A549 (cell line): ENCODE results near the gene MAMLD1. TPM values are rescaled to one million over a fixed set of nuclear protein-coding genes. Genes with fewer than 3 reads are reported as not detected.

Experiments used
- ATAC-seq, 2 experiments: fragments of 200-7000 bp in 1 of 2; fragments of >200 bp in 1 of 2; cut with Nextera tagmentation in 1 of 2; cut with Tn5 transposase in 1 of 2; 3 replicates each; pipeline versions ENCODE4 v1.8.0 to v1.9.1; 2018 to 2020; ENCODE audit warnings: mild to moderate bottlenecking in 1 of 2, moderate library complexity in 1 of 2
- CTCF ChIA-PET: fragments of 300-600 bp; sonication (Branson Sonifier 250); formaldehyde crosslinking; extraction: SDS; loops from one replicate; lab custom pipeline; 2021; ENCODE audit warnings: antibody characterized with exemption, inconsistent platforms; lab: Yijun Ruan, JAX
- POLR2A ChIA-PET: fragments of 350-600 bp; formaldehyde crosslinking; extraction: SDS; loops from one replicate; lab custom pipeline; 2021; ENCODE audit warnings: antibody characterized with exemption, inconsistent platforms; lab: Yijun Ruan, JAX
- DNase-seq, 2 experiments: peaks; one replicate each; pipeline versions ENCODE4 v3.0.0 to v3.0.0-alpha.2; 2011 to 2016; ENCODE audit warnings: low read depth in 1 of 2, low spot score in 1 of 2
- FAIRE-seq: peaks from 2 replicates; lab custom pipeline; 2011; peaks lifted over from hg19 to GRCh38; lab: Jason Lieb, UNC
- H3K27ac ChIP-seq, 2 experiments: fragments of >200 bp; sonication (Bioruptor Twin); formaldehyde crosslinking; 3 replicates each; pipeline ENCODE4 v1.5.1; 2016 to 2017
- H3K4me1 ChIP-seq: fragments of >200 bp; sonication (Bioruptor Twin); formaldehyde crosslinking; 3 replicates; pipeline ENCODE4 v1.6.1; 2016
- H3K4me2 ChIP-seq: fragments of >200 bp; sonication (Bioruptor Twin); formaldehyde crosslinking; 3 replicates; pipeline ENCODE4 v1.6.1; 2016
- H3K4me3 ChIP-seq: fragments of >200 bp; sonication (Bioruptor Twin); formaldehyde crosslinking; 3 replicates; pipeline ENCODE4 v1.5.1; 2016
- H3K9me3 ChIP-seq: fragments of >200 bp; sonication (Bioruptor Twin); formaldehyde crosslinking; 3 replicates; pipeline ENCODE4 v1.6.1; 2016
- CBX2 ChIP-seq: fragments of 200-600 bp; sonication (generic); IDR thresholded peaks from 2 replicates; pipeline ENCODE4 v1.6.1; 2016; ENCODE audit warnings: low read depth, mild to moderate bottlenecking, borderline replicate concordance
- CEBPB ChIP-seq, 2 experiments: fragments of >200 bp in 1 of 2; sonication (Bioruptor Twin) in 1 of 2; formaldehyde crosslinking in 1 of 2; IDR thresholded peaks; 2 replicates each; pipeline ENCODE4 v1.6.1; 2012 to 2016
- CHD4 ChIP-seq: fragments of 200-600 bp; sonication (generic); IDR thresholded peaks from 2 replicates; pipeline ENCODE4 v1.6.1; 2016; ENCODE audit warnings: antibody characterized with exemption, mild to moderate bottlenecking, borderline replicate concordance
- EHMT2 ChIP-seq: fragments of 200-600 bp; sonication (generic); IDR thresholded peaks from 2 replicates; pipeline ENCODE4 v1.6.1; 2016; ENCODE audit warnings: antibody characterized with exemption, low read depth, mild to moderate bottlenecking, moderate library complexity
- EP300 ChIP-seq, 2 experiments: fragments of >200 bp; sonication (Bioruptor Twin); formaldehyde crosslinking; IDR thresholded peaks; 2 replicates in 1 of 2; 3 replicates in 1 of 2; pipeline ENCODE4 v1.6.1; 2016 to 2017
- ESRRA ChIP-seq: fragments of 150-350 bp; IDR thresholded peaks from 2 replicates; pipeline ENCODE4 v1.6.1; 2014; ENCODE audit warnings: mild to moderate bottlenecking, low read length, borderline replicate concordance
- FOXS1 ChIP-seq: fragments of 250-450 bp; sonication (Bioruptor Pico); IDR thresholded peaks from 2 replicates; pipeline ENCODE4 v1.5.0; 2020; ENCODE audit warnings: mild to moderate bottlenecking, moderate library complexity
- HOXA7 ChIP-seq: fragments of 250-450 bp; sonication (Bioruptor Pico); IDR thresholded peaks from 2 replicates; pipeline ENCODE4 v1.5.0; 2020; ENCODE audit warnings: mild to moderate bottlenecking, moderate library complexity
- HOXB13 ChIP-seq: fragments of 250-450 bp; sonication (Bioruptor Pico); IDR thresholded peaks from 2 replicates; pipeline ENCODE4 v1.5.0; 2020; ENCODE audit warnings: low read depth, mild to moderate bottlenecking, moderate library complexity
- KDM5A ChIP-seq: fragments of 200-600 bp; sonication (generic); IDR thresholded peaks from 2 replicates; pipeline ENCODE4 v1.6.1; 2016; ENCODE audit warnings: antibody characterized with exemption, mild to moderate bottlenecking
- MAFK ChIP-seq: fragments of 450-650 bp; IDR thresholded peaks from 2 replicates; pipeline ENCODE4 v1.6.1; 2014; ENCODE audit not compliant: partially characterized antibody
- NR3C1 ChIP-seq: fragments of >200 bp; sonication (Bioruptor Twin); formaldehyde crosslinking; IDR thresholded peaks from 3 replicates; pipeline ENCODE4 v1.6.1; 2017
- POLR2A ChIP-seq: IDR thresholded peaks from 2 replicates; pipeline ENCODE4 v1.6.1; 2012; ENCODE audit warnings: mild to moderate bottlenecking, low read length
- POLR2AphosphoS2 ChIP-seq: conservative IDR thresholded peaks from 2 replicates; pipeline ENCODE4 v1.6.1; 2012; ENCODE audit warnings: low read length, improper control_type of control experiment, inconsistent platforms
- RCOR1 ChIP-seq: fragments of 150-350 bp; IDR thresholded peaks from 2 replicates; pipeline ENCODE4 v1.6.1; 2014; ENCODE audit warnings: antibody characterized with exemption, low read length, low read depth
- SMC3 ChIP-seq: fragments of >200 bp; sonication (Bioruptor Twin); formaldehyde crosslinking; IDR thresholded peaks from 3 replicates; pipeline ENCODE4 v1.6.1; 2018; ENCODE audit warnings: inconsistent platforms
- SREBF2 ChIP-seq: fragments of 450-650 bp; IDR thresholded peaks from 2 replicates; pipeline ENCODE4 v1.6.1; 2014; ENCODE audit warnings: mild to moderate bottlenecking, moderate library complexity
- TFCP2L1 ChIP-seq: fragments of 250-450 bp; sonication (Bioruptor Pico); IDR thresholded peaks from 2 replicates; pipeline ENCODE4 v1.5.0; 2021; ENCODE audit warnings: mild to moderate bottlenecking
- ZC3H11A ChIP-seq: fragments of 450-650 bp; IDR thresholded peaks from 2 replicates; pipeline ENCODE4 v1.6.1; 2014; ENCODE audit warnings: antibody characterized with exemption, mild to moderate bottlenecking
- ZFP36 ChIP-seq: fragments of 450-650 bp; IDR thresholded peaks from 2 replicates; pipeline ENCODE4 v1.6.1; 2014; ENCODE audit warnings: borderline replicate concordance; ENCODE audit not compliant: partially characterized antibody
- ZSCAN20 ChIP-seq: fragments of 250-450 bp; sonication (Bioruptor Pico); IDR thresholded peaks from 2 replicates; pipeline ENCODE4 v1.8.0; 2022; ENCODE audit warnings: mild to moderate bottlenecking, moderate library complexity
- WGBS: methylation state at CpG from one replicate; pipeline ENCODE4 v1.1.6; 2017; ENCODE audit errors: missing lambda C conversion rate; 5-methylcytosine and 5-hydroxymethylcytosine counted together
- polyA plus RNA-seq, 4 experiments: library from polyadenylated mRNA; depleted of rRNA in 3 of 4; stranded (reverse); fragments of >200 nt; fragmentation: RNase III in 1 of 4; extraction: RNeasy Plus Mini Kit Qiagen cat#74134 plus additional on column Dnase treatment in 1 of 4; gene quantifications; 2 replicates in 3 of 4; 3 replicates in 1 of 4; pipeline ENCODE4 v1.2.3, GENCODE V29; 2011 to 2017
- TF ChIP-seq, protein P1 (sequence below): fragments of >200 bp; sonication (Bioruptor Twin); formaldehyde crosslinking; IDR thresholded peaks from 3 replicates; pipeline ENCODE4 v1.6.1; 2016
- TF ChIP-seq, protein P2 (sequence below): fragments of 450-650 bp; IDR thresholded peaks from 2 replicates; pipeline ENCODE4 v1.6.1; 2014; ENCODE audit warnings: antibody characterized with exemption
- TF ChIP-seq, protein P3 (sequence below): fragments of 250-450 bp; sonication (Bioruptor Pico); IDR thresholded peaks from 2 replicates; pipeline ENCODE4 v1.5.0; 2021; ENCODE audit warnings: mild to moderate bottlenecking, moderate library complexity, borderline replicate concordance

The MAMLD1 gene
- polyA plus RNA-seq, 2 of the 4 experiments (the other 2 are of a cell fraction) = 1.2 to 2.3 TPM

DNA sequence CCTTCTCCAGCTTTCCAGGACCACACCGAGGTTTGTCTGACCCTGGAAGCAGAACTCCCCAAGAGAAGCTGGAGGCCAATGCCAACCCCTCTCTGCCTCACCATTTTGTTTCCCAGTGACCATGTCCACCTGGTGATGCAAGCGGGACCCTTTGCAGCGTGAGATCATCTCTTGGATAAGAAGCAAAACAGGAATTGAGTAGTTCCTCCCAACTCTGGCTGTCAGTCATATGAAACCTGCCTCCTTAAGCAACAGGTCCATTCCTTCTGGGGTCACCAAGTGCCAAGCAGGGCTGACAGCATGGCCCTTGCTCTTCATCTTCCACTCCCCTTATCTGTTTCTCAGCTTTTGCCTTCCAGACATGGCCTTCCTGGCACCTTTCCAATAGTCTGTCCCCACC lies 164.0 kb downstream of the MAMLD1 start:
- POLR2A ChIA-PET = no interaction called here
- H3K4me1 ChIP-seq = no peaks in the 10 kb centered on the region
- TF ChIP-seq NR3C1 = no peak
- TF ChIP-seq MAFK = no peak
- TF ChIP-seq POLR2AphosphoS2 = no peak
- TF ChIP-seq ESRRA = no peak
- TF ChIP-seq, all 56 proteins: peak for 0
- Histone ChIP-seq H3K4me3 (no peak overlapping the region), H3K9me3 (no peaks in the 10 kb centered on the region), H3K27ac (no peak overlapping the region), H3K4me2 (no peak overlapping the region)
- no peak for DNase-seq
- 70% methylated on average over 3 of the region's 3 CpGs for WGBS
- FAIRE-seq = no peak
- CTCF ChIA-PET = interaction anchor here (0.9 to 1.0 kb wide), 2 partner anchors 10 to 29 kb away, joined by 3 read pairs; no protein-coding TSS in a partner anchor
- no peak for ATAC-seq

DNA sequence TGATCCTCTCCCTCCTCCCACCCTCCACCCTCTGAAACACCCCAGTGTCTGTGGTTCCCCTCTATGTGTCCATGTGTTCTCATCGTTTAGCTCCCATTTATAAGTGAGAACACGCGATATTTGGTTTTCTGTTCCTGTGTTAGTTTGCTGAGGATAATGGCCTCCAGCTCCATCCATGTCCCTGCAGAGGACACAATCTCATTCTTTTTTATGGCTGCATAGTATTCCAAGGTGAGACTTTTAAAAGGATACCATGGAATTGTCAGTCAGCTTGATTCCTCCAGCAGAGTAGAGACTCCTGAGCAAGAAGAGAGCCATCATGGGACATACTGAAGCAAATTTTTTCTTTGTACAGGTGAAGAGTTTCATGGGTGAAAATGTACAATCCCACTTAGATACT lies 166.5 kb downstream of the MAMLD1 start:
- WGBS = 89% methylated on average over 3 of the region's 3 CpGs
- FAIRE-seq = no peak
- no peak overlapping the region for H3K4me3 ChIP-seq
- TF ChIP-seq EP300 (IDR thresholded peaks at IDR 0.05) (no peak), RCOR1 (no peak), HOXA7 (CRISPR knock-in tag) (no peak), SREBF2 (no peak), CHD4 (no peak), POLR2A (no peak), ZFP36 (no peak), SMC3 (no peak), CBX2 (no peak)
- TF ChIP-seq, protein P1, sequence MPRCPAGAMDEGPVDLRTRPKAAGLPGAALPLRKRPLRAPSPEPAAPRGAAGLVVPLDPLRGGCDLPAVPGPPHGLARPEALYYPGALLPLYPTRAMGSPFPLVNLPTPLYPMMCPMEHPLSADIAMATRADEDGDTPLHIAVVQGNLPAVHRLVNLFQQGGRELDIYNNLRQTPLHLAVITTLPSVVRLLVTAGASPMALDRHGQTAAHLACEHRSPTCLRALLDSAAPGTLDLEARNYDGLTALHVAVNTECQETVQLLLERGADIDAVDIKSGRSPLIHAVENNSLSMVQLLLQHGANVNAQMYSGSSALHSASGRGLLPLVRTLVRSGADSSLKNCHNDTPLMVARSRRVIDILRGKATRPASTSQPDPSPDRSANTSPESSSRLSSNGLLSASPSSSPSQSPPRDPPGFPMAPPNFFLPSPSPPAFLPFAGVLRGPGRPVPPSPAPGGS = no peak
- TF ChIP-seq, protein P2, sequence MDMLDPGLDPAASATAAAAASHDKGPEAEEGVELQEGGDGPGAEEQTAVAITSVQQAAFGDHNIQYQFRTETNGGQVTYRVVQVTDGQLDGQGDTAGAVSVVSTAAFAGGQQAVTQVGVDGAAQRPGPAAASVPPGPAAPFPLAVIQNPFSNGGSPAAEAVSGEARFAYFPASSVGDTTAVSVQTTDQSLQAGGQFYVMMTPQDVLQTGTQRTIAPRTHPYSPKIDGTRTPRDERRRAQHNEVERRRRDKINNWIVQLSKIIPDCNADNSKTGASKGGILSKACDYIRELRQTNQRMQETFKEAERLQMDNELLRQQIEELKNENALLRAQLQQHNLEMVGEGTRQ = no peak
- TF ChIP-seq, protein P3, sequence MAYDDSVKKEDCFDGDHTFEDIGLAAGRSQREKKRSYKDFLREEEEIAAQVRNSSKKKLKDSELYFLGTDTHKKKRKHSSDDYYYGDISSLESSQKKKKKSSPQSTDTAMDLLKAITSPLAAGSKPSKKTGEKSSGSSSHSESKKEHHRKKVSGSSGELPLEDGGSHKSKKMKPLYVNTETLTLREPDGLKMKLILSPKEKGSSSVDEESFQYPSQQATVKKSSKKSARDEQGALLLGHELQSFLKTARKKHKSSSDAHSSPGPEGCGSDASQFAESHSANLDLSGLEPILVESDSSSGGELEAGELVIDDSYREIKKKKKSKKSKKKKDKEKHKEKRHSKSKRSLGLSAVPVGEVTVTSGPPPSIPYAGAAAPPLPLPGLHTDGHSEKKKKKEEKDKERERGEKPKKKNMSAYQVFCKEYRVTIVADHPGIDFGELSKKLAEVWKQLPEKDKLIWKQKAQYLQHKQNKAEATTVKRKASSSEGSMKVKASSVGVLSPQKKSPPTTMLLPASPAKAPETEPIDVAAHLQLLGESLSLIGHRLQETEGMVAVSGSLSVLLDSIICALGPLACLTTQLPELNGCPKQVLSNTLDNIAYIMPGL = no peak
- H3K27ac ChIP-seq = no peak overlapping the region
- H3K4me1 ChIP-seq = no peaks in the 10 kb centered on the region
- POLR2A ChIA-PET = no interaction called here
- no peak overlapping the region for H3K4me2 ChIP-seq
- H3K9me3 ChIP-seq = no peaks in the 10 kb centered on the region
- no peak for DNase-seq
- CTCF ChIA-PET = no interaction called here
- ATAC-seq = no peak

DNA sequence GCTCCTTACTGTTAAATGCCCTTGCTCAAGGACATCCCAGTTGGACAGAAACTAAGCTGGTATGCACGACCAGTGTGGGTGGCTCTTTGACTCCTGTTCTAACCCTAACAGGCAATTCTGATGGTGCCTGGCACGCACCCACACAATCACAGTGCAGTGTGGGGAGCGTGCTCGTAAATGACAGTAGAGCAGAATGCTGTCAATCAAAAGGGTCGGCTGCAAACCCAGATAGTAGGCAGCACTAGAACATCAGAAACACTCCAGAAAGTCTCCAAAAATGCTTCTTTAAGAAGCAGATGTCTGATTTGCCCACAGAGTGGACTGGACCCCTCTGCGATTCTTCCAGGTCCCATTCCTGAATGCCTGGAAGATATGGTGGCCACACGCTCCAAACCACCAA lies 167.7 kb downstream of the MAMLD1 start:
- Histone ChIP-seq H3K4me2 (no peak overlapping the region), H3K4me3 (no peak overlapping the region), H3K4me1 (no peaks in the 10 kb centered on the region), H3K27ac (no peak overlapping the region), H3K9me3 (no peaks in the 10 kb centered on the region)
- DNase-seq (no peak), ATAC-seq (no peak), FAIRE-seq (no peak)
- no peak for TF ChIP-seq TFCP2L1 (CRISPR knock-in tag)
- no peak for TF ChIP-seq HOXB13 (CRISPR knock-in tag)
- no peak for TF ChIP-seq EHMT2
- TF ChIP-seq FOXS1 = no peak
- no peak for TF ChIP-seq KDM5A
- no peak for TF ChIP-seq POLR2AphosphoS2
- TF ChIP-seq ZC3H11A = no peak
- TF ChIP-seq, protein P3 = no peak
- TF ChIP-seq CEBPB (IDR thresholded peaks at IDR 0.05) = no peak
- no peak for TF ChIP-seq ZSCAN20 (CRISPR knock-in tag)
- TF ChIP-seq POLR2A = no peak
- WGBS = 78% methylated on average over 6 of the region's 7 CpGs
- CTCF ChIA-PET = no interaction called here
- POLR2A ChIA-PET = no interaction called here
